Esophagus muscularis mucosa (tissue), 4 donors: Measurements from ENCODE around the gene LRRC27. TPM values are rescaled to one million over a fixed set of nuclear protein-coding genes. Genes with fewer than 3 reads are reported as not detected.

Source experiments
- DNase-seq: peaks from one replicate; pipeline ENCODE4 v3.0.0-alpha.2; 2017; ENCODE audit errors: extremely low spot score
- H3K27ac ChIP-seq, 4 donors: fragments of 200-600 bp; sonication (generic); replicated peaks in 1 of 4; 1 replicate in 3 of 4; 2 replicates in 1 of 4; pipeline ENCODE4 v1.5.1; 2016 to 2019; ENCODE audit warnings: mild to moderate bottlenecking in 1 of 4
- H3K27me3 ChIP-seq, 4 donors: fragments of 200-600 bp; sonication (generic); one replicate each; pipeline versions ENCODE4 v1.5.1 to v1.6.0; 2016 to 2019
- H3K36me3 ChIP-seq, 4 donors: fragments of 200-600 bp; sonication (generic); one replicate each; pipeline ENCODE4 v1.5.1; 2016 to 2019
- H3K4me1 ChIP-seq, 4 donors: fragments of 200-600 bp; sonication (generic); one replicate each; pipeline ENCODE4 v1.5.1; 2016 to 2019
- H3K4me3 ChIP-seq, 4 donors: fragments of 200-600 bp; sonication (generic); 1 replicate in 2 of 4; 2 replicates in 2 of 4; pipeline ENCODE4 v1.5.1; 2016 to 2019; ENCODE audit warnings: mild to moderate bottlenecking in 4 of 4, moderate library complexity in 1 of 4
- H3K9me3 ChIP-seq, 4 donors: fragments of 200-600 bp; sonication (generic); 1 replicate in 3 of 4; 2 replicates in 1 of 4; pipeline ENCODE4 v1.5.1; 2016 to 2019
- EP300 ChIP-seq: sonication (generic); formaldehyde crosslinking; IDR thresholded peaks from one replicate; pipeline ENCODE4 v1.6.1; 2017; ENCODE audit warnings: antibody characterized with exemption
- POLR2A ChIP-seq: fragments of 450-650 bp; IDR thresholded peaks from one replicate; pipeline ENCODE4 v1.6.1; 2017; ENCODE audit warnings: antibody characterized with exemption, moderate library complexity, mild to moderate bottlenecking, low read depth
- POLR2AphosphoS5 ChIP-seq, 2 donors: sonication (generic); formaldehyde crosslinking; IDR thresholded peaks; one replicate each; pipeline ENCODE4 v1.6.1; 2017; ENCODE audit warnings: antibody characterized with exemption in 2 of 2
- WGBS: methylation state at CpG from one replicate; pipeline ENCODE4 v1.1.5; 2018; 5-methylcytosine and 5-hydroxymethylcytosine counted together
- intact Hi-C: fragments of 100-400 bp; cut with DNase I; formaldehyde crosslinking; loops from one replicate; pipeline ENCODE4 v1.15.1; 2023
- total RNA-seq, 4 donors: library from RNA; depleted of rRNA; stranded (reverse); fragments of >200 nt; gene quantifications; one replicate each; pipeline versions ENCODE4 v1.1.0 to v1.2.1, GENCODE V29; 2016
- TF ChIP-seq, protein P1 (sequence below), 3 experiments: fragments of 200-600 bp in 2 of 3; fragments of 450-650 bp in 1 of 3; sonication (generic) in 2 of 3; IDR thresholded peaks; one replicate each; pipeline ENCODE4 v1.5.1; 2017 to 2019; ENCODE audit warnings: antibody characterized with exemption in 3 of 3, mild to moderate bottlenecking in 2 of 3, moderate library complexity in 1 of 3

Gene LRRC27
- total RNA-seq, 4 donors from 2014 or later = 5.8 to 19.1 (median 9.5) TPM

DNA sequence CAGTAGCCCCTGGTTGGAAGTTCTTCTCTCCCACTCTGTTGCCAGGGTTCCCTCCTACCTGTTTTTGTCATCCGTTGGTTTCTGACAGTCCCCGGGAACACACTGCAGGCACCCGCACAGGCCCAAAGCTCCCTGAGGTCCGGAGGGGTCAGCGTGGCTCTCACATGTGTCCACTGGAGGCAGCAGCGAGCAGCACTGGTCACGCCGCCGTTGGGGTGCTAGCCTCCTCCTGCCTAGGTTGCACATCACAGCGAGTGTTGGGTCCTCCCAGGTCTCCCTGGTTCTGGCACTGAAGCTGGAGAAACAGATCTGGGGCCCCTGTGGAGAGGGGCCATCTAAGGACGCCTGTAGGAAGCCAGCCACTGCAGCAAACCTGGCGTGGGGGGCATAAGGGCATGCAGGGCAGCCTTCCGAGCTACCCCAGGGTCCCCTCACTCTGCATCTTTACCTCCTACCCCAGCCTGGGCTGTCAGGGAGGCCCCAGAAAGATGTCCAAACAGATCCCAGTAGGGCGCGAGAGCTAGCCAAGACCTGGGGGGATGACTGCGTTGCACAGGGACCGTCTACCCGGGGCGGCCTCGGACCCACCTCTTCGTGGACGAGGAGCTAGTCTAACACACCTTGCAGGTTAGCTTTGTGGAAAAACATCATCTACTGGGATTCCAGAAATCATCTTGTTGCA is 28.9 kb downstream of the LRRC27 start:
- WGBS = 64% methylated on average over 16 of the region's 22 CpGs
- TF ChIP-seq EP300 (no peak), POLR2AphosphoS5 (IDR thresholded peaks at IDR 0.05) (no peak), POLR2A (no peak)
- TF ChIP-seq, protein P1, sequence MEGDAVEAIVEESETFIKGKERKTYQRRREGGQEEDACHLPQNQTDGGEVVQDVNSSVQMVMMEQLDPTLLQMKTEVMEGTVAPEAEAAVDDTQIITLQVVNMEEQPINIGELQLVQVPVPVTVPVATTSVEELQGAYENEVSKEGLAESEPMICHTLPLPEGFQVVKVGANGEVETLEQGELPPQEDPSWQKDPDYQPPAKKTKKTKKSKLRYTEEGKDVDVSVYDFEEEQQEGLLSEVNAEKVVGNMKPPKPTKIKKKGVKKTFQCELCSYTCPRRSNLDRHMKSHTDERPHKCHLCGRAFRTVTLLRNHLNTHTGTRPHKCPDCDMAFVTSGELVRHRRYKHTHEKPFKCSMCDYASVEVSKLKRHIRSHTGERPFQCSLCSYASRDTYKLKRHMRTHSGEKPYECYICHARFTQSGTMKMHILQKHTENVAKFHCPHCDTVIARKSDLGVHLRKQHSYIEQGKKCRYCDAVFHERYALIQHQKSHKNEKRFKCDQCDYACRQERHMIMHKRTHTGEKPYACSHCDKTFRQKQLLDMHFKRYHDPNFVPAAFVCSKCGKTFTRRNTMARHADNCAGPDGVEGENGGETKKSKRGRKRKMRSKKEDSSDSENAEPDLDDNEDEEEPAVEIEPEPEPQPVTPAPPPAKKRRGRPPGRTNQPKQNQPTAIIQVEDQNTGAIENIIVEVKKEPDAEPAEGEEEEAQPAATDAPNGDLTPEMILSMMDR (IDR thresholded peaks at IDR 0.05) = peak in 2 of 3 experiments; percentile 35 to 57
- H3K36me3 ChIP-seq = peaks cover 6 to 44% (median 26%) of the 10 kb centered on the region in 4 donors
- no peaks in the 10 kb centered on the region for H3K27me3 ChIP-seq
- H3K27ac ChIP-seq = no peak overlapping the region
- DNase-seq = no peak
- peaks cover 0 to 3% (median 0%) of the 10 kb centered on the region in 4 donors for H3K4me1 ChIP-seq
- no peak overlapping the region for H3K4me3 ChIP-seq
- intact Hi-C loops = no loop called here
- no peaks in the 10 kb centered on the region for H3K9me3 ChIP-seq

DNA sequence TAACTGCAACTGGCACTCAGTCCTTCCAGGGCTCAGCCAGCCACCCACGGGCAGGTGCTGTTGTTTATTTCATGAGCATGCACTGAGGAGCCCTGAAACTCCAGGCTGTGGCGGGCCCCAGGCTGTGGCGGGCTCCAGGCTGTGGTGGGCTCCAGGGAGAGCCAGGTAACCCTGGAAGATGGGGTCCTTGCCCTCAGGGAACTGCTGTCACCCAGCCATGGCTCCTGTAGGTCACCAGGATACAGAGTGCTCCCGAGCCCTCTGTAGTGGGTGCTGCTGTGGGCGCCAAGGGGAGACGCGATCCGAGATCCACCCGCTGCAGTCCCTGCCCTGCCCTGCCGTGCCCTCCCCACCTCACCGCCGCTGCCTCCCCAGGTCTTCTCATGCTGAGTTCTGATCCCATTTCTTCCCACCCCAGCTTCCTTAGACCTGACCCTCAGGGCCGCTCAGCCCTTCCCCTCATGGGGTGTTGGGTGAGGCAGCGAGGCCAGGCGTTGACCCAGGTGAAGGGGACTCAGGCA is 29.6 kb downstream of the LRRC27 start:
- Histone ChIP-seq H3K4me1 (peaks cover 0 to 3% (median 0%) of the 10 kb centered on the region in 4 donors), H3K36me3 (peaks cover 13 to 50% (median 33%) of the 10 kb centered on the region in 4 donors), H3K27me3 (no peaks in the 10 kb centered on the region), H3K9me3 (no peaks in the 10 kb centered on the region), H3K27ac (no peak overlapping the region), H3K4me3 (no peak overlapping the region)
- TF ChIP-seq POLR2A (no peak), EP300 (no peak), POLR2AphosphoS5 (IDR thresholded peaks at IDR 0.05) (no peak)
- TF ChIP-seq, protein P1 (IDR thresholded peaks at IDR 0.05) = no peak
- intact Hi-C loops = no loop called here
- DNase-seq = no peak
- 94% methylated on average over 15 of the region's 15 CpGs for WGBS

DNA sequence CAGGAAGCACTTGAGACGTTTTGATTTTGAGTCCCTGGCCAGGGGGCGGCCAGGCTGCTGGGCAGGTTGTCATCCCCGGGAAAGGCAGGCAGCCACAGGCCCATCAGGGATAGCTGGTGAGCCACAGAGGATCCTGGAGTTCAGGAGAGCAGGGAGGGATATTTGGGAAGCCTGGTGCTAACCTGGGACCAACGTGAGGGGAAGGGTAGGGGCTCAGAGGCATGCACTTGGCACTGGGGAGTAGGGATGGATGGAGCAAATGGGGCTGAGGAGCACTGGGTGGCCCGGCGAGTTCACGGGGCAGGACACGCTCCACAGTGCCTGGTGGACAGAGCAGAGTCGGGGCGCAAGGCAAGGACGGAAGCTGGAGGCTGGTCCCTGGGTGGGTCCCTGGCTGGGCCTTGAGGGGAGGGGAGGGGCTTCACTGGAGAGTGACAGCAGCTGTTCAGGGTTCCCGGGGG is 30.2 kb downstream of the LRRC27 start:
- Histone ChIP-seq H3K4me3 (no peak overlapping the region), H3K36me3 (peaks cover 18 to 54% (median 34%) of the 10 kb centered on the region in 4 donors), H3K4me1 (peaks cover 0 to 3% (median 0%) of the 10 kb centered on the region in 4 donors), H3K27ac (no peak overlapping the region), H3K9me3 (no peaks in the 10 kb centered on the region), H3K27me3 (no peaks in the 10 kb centered on the region)
- 87% methylated on average over 12 of the region's 12 CpGs for WGBS
- TF ChIP-seq EP300 (no peak), POLR2AphosphoS5 (IDR thresholded peaks at IDR 0.05) (no peak), POLR2A (no peak)
- TF ChIP-seq, protein P1 (IDR thresholded peaks at IDR 0.05) = no peak
- intact Hi-C loops = no loop called here
- no peak for DNase-seq

DNA sequence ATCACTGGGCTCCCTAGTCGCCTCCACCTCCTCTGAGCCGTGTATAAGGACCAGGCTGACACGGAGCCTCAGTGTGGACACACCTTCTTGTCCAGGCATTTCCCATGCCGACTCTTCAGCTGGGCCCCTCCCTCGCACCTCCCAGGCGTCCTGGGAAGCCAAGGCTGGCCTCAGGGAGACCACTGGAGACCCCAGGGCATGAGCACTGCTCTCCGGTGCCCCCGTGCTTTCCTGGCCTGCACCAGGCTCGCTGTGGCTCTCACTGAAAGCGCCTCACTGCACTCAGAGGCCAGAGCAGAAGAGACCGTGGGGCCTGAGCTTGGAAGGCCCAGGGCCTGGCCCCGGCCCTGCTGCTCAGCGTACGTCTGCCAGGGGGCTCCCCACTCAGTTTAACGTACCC is 31.4 kb downstream of the LRRC27 start:
- intact Hi-C loops = no loop called here
- TF ChIP-seq, protein P1 (IDR thresholded peaks at IDR 0.05) = no peak
- TF ChIP-seq EP300 = no peak
- TF ChIP-seq POLR2AphosphoS5 (IDR thresholded peaks at IDR 0.05) = no peak
- no peak for TF ChIP-seq POLR2A
- Histone ChIP-seq H3K4me3 (no peak overlapping the region), H3K36me3 (peaks cover 18 to 54% (median 35%) of the 10 kb centered on the region in 4 donors), H3K9me3 (no peaks in the 10 kb centered on the region), H3K27me3 (no peaks in the 10 kb centered on the region), H3K27ac (no peak overlapping the region), H3K4me1 (peaks cover 0 to 3% (median 0%) of the 10 kb centered on the region in 4 donors)
- WGBS = 94% methylated on average over 5 of the region's 15 CpGs
- no peak for DNase-seq
